GM23248 (cell line): ENCODE measurements around the gene ARL13B.

Experiments
- EZH2 ChIP-seq: fragments of 200-600 bp; sonication (generic); IDR thresholded peaks from 2 replicates; pipeline ENCODE4 v1.6.1; 2018; ENCODE audit warnings: antibody characterized with exemption, mild to moderate bottlenecking; ENCODE audit not compliant: insufficient read depth, poor library complexity, severe bottlenecking
- EZH2phosphoT487 ChIP-seq: fragments of 200-600 bp; sonication (generic); IDR thresholded peaks from 2 replicates; pipeline ENCODE4 v1.6.1; 2018; ENCODE audit warnings: antibody characterized with exemption, moderate library complexity, mild to moderate bottlenecking, low read depth; ENCODE audit not compliant: insufficient read depth

- TF ChIP-seq EZH2 (no peak), EZH2phosphoT487 (no peak)
These were observed 39.7 kb downstream of the ARL13B start for GRCh38 chr3:94019659-94020058.
